WI38 (cell line): ENCODE data around the gene ZNF135.

Experiments used
- H3K4me3 ChIP-seq: 2 replicates; pipeline ENCODE4 v1.5.1; 2011; ENCODE audit warnings: low read depth, mild to moderate bottlenecking, control low read depth, low read length
- TF ChIP-seq, protein P1 (sequence below): IDR thresholded peaks from 2 replicates; pipeline ENCODE4 v1.5.1; 2012; ENCODE audit warnings: low read depth, mild to moderate bottlenecking, control low read depth, low read length

Gene ZNF135

DNA sequence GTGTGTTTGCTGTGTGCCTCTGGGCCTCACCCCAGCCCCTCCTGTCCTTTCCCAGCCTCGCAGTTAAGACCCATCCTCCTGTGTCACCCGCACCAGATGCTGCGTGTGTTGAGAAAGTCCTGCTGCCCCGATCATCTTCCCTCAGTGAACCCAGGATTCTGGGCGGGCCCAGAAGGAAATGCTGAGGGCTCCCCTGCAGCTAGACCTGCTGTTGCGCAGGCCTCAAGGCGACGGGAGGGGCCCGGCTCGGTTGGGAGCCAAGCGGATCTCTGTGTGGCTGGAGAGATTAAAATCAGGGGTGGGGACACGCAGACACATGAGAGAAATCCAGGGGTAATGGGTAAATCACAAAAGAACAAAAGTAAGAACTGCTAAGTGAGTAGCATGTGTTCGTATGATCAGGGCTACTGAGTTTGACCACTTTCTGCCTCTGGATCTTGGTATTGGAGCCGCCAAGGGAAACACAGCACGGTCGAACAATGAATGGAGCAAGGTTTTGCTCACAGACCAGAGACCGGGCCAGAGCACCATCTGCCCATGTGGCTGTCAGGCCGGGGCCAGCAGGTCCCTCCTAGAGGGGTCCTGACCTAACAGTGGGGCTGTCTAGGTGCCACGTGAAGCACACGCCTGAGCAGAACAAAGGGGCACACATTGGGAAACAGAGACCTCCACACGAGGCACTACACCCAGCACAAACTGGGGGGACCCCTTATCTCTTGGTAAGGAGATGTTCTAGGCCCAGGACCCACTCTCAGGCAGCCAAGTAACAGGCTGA lies 18.1 kb upstream of the ZNF135 start:
- TF ChIP-seq, protein P1, sequence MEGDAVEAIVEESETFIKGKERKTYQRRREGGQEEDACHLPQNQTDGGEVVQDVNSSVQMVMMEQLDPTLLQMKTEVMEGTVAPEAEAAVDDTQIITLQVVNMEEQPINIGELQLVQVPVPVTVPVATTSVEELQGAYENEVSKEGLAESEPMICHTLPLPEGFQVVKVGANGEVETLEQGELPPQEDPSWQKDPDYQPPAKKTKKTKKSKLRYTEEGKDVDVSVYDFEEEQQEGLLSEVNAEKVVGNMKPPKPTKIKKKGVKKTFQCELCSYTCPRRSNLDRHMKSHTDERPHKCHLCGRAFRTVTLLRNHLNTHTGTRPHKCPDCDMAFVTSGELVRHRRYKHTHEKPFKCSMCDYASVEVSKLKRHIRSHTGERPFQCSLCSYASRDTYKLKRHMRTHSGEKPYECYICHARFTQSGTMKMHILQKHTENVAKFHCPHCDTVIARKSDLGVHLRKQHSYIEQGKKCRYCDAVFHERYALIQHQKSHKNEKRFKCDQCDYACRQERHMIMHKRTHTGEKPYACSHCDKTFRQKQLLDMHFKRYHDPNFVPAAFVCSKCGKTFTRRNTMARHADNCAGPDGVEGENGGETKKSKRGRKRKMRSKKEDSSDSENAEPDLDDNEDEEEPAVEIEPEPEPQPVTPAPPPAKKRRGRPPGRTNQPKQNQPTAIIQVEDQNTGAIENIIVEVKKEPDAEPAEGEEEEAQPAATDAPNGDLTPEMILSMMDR, result no peak
- no peak overlapping the region for H3K4me3 ChIP-seq

DNA sequence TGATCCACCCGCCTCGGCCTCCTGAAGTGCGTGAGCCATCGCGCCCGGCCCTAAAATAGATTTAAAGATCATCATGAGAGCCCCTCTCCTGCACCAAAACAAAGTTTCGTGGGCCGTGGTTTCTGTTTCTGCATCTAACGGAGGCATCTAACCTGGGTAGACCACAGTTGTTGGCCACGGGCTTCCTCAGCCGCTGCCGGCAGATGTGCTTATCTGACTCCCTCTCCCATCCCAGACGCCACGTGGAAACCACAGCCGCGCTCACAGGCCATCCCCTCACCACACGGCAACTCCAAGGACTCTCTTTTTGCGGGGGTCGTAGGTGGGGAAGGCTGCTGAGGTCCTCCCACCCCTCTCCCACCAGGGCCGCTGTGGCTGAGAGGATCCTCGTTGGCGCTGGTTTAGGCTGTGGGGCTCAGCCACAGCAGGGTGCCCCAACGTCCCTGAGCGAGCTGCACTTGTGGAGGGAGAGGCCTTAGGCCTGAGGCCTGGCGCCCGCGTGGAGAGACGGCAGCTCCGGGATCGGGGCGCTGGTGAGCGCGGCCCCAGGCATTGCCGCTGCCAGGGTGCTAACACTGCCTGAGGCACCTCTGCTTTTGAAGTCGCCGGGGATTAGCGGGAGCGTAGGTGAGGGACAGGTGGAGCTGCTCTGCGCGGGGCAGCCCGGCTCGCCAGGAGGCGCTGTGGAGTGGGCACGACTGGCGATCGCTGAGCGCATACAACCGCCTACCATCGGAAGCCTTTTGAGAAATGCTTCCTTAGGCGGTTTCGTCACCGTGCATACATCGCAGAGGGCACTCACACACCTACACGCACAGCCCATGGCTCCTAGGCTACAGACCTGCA lies 16.4 kb upstream of the ZNF135 start:
- TF ChIP-seq, protein P1, result no peak

DNA sequence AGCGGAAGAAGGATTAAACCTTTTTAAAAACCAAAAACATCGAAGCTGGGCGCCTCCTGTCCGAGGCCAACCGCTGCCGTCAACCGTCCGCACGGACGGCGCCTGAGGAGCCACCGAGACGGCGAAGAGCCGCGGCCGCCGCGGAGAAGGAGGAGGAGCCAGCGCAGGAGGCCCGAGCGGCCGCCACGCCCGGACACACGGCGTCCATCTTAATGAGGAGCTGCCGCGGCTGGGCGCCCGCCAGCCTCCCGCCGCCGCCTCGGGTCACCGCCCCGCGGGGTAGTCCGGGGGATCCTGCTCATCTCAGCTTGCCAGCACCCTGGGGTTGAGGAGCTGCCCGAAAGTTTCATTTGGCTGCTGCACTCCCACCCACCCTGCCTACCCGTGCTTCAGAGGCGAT lies 14.7 kb upstream of the ZNF135 start:
- no peak overlapping the region for H3K4me3 ChIP-seq
- TF ChIP-seq, protein P1, result no peak

More for the DNA sequence above, 16.4 kb upstream of the ZNF135 start:
- H3K4me3 ChIP-seq, result no peak overlapping the region

DNA sequence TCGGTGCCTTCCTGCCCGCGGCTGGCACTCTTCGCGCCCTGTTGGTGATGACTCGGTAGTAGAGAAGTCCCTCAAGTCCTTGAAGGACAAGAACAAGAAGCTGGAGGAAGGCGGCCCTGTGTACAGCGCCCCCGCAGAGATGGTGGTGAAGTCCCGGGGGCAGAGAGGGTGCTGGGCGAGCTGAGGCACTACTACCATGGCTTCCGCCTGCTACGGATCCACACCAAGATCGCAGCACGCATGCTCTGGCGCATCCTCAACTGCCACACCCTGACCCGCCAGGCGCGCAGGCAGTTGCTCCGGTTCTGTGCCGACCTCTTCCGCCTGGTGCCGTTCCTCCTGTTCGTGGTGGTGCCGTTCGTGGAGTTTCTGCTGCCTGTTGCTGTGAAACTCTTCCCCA lies 14.2 kb upstream of the ZNF135 start:
- TF ChIP-seq, protein P1, result no peak
- no peak overlapping the region for H3K4me3 ChIP-seq

DNA sequence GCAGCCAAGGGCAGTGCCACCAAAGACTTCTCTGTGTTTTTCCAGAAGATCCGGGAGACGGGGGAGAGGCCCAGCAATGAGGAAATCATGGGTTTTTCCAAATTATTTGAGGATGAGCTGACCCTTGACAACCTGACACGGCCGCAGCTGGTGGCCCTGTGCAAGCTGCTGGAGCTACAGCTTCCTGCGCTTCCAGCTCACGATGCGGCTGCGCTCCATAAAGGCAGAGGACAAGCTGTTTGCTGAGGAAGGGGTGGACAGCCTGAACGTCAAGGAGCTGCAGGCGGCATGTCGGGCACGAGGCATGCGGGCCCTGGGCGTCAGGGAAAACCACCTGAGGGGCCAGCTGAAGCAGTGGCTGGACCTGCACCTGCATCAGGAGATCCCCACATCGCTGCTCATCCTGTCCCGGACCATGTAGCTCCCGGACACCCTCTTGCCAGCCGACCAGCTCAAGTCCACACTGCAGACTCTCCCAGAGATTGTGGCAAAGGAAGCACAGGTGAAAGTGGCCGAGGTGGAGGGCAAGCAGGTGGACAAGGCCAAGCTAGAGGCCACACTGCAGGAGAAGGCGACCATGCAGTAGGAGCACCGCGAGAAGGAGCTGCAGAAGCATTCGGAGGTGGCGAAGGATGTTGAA lies 13.6 kb upstream of the ZNF135 start:
- H3K4me3 ChIP-seq, result no peak overlapping the region
- TF ChIP-seq, protein P1, result no peak

DNA sequence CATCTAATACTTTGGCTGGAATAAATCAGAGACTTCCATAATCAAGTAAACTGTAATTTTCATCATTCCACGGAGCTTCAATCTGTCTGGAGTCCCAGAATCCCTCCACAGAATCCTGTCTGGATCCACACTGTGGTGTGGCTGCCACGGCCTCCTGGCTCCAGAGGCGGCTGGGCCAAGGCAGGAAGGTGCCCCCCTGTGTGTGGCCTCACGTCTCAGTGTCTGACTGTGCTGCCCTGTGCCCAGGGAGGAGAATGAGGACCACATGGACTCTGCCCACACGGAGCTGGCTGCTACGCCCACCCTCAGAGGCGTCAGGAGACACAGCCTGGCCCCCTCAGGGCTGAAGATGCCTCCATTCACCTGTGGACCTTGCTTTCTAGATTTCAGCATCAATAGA lies 12.2 kb upstream of the ZNF135 start:
- TF ChIP-seq, protein P1, result no peak
- H3K4me3 ChIP-seq, result no peak overlapping the region
